Measurements from ENCODE around the gene APLF. TPM values are rescaled to one million over a fixed set of nuclear protein-coding genes. Genes with fewer than 3 reads are reported as not detected.
"Not testable (repeated sequence)": the region's sequence is repeated elsewhere in the genome, so short reads cannot be mapped to it uniquely, and the experiment has no call there.

APLF gene
- polyA plus RNA-seq, 1 donor from 2014 or later = 2.3 TPM

DNA sequence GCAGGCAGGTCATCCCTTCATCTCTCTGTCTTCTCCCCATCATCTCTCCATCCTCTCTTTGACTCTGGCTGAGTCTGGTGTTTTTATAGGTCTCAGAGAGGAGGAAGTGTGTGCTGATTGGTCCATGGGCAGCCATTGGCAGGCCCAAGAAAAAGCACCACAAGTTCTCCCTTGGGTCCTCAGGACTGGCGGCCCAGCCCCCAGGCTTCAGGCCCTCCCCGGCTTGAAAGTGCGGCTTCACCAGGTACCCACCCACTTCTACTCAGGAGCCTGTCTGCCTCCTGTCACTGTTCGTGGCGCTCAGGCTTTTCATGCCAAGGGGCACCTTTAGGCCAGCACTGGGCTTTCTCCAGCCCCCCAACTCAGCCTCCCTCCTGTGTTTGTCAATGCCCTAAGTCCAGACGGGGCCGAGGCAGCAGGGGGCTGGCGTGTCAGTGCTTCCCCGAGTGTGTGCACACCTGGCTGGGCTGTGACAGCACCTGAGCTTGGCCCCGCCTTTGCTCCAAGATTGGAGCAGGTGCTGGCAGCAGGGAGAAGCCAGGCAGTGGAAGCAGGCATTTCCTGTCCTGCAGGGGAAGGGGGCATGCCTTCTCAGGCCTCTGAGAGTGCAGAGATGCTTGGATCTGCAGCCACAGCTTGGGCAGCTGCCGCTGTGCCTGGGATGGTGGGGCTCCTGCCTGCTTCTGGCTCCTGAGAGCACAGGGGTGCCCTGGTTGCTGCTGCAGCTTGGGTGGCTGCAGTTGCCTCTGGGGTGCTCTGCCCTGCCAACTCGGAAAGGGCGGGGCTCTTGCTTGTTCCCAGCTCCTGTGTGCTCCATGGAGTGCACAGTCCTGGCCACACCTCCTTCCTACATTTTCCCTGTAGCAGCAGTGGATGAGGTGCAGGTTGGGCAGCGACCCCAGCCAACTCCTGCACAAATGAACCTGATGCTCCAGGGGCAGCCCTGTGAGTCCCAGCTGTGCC lies 34.4 kb upstream of the APLF start:
- H3K4me1 Mint-ChIP-seq = peaks cover 29 to 47% (median 30%) of the 10 kb centered on the region in 3 donors
- H3K9me3 Mint-ChIP-seq = no peaks in the 10 kb centered on the region
- H3K27me3 Mint-ChIP-seq = no peaks in the 10 kb centered on the region
- peaks cover 2% of the 10 kb centered on the region for H3K36me3 Mint-ChIP-seq
- H3K27ac Mint-ChIP-seq = no peak overlapping the region
- H3K4me3 Mint-ChIP-seq = no peak overlapping the region

DNA sequence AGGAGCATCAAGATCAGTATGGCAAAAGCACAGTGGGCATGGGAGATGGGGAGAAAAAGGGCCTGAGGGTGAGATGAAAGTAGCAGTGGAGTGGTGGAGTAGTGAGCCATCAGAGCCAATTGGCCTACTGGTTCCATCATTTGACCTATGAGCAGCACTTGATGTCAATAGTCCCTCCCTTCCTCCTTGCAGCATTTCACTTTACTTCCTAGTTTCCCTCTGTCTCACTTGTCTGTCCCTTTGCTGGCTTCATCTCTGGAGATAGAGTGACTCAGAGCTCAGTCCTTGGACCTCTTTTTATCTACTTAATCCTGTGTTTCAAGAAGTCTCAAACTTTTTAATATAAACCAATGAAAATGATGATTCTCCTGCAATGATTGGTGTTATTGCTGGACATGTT lies 32.4 kb upstream of the APLF start:
- peaks cover 2% of the 10 kb centered on the region for H3K36me3 Mint-ChIP-seq
- no peaks in the 10 kb centered on the region for H3K27me3 Mint-ChIP-seq
- peaks cover 29 to 45% (median 36%) of the 10 kb centered on the region in 3 donors for H3K4me1 Mint-ChIP-seq
- peak overlapping the region in 1 of 4 donors; percentile 78 for H3K4me3 Mint-ChIP-seq
- no peaks in the 10 kb centered on the region for H3K9me3 Mint-ChIP-seq
- no peak overlapping the region for H3K27ac Mint-ChIP-seq

DNA sequence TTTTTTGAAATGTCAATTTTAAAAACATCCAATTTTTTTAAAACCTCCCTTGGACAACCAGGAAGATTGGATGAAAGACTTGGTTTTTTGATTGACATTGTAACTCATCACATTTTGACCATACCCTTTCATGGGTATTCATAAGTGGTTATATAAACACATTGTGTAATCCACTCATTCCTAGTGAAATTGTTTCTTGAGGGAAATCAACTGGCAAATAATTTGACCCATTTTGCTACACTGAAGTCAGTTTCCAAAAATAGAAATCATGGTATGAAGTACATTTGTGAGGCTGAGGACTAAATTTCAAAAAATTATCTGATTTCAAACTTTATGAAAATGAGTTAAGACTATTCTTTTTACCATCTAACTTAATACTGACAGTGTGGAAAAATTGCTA lies 31.8 kb upstream of the APLF start:
- H3K9me3 Mint-ChIP-seq = no peaks in the 10 kb centered on the region
- H3K27ac Mint-ChIP-seq = peak overlapping the region in 1 of 3 donors; percentile 40
- H3K4me1 Mint-ChIP-seq = peaks cover 31 to 47% (median 36%) of the 10 kb centered on the region in 3 donors

DNA sequence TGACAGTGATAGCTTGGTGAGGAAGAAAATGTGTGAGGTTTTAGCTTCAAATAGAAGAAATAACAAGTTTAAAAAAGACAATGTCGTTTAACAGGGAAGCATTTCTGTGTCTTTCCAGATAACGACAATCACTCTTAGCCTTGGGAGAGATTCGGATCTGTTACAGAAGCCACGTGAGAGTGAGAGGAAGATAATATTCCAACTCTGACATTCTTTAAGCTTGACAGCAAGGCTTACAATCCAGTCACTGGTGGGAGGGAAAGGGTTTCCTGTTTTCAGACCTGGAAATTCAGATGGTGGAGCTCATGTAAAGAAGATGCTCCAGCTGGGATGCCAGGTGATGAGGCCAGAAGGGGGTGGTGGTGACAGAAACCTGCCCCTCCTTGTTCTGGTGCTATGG lies 31.1 kb upstream of the APLF start:
- Mint-ChIP-seq H3K4me3 (peak overlapping the region in 3 of 4 donors; percentile 33 to 77 (median 69)), H3K27ac (peak overlapping the region in 2 of 3 donors; percentile 63 to 83), H3K4me1 (peaks cover 35 to 52% (median 42%) of the 10 kb centered on the region in 3 donors), H3K9me3 (no peaks in the 10 kb centered on the region), H3K36me3 (no peaks in the 10 kb centered on the region), H3K27me3 (no peaks in the 10 kb centered on the region)

More for the DNA sequence above, 31.8 kb upstream of the APLF start:
- peak overlapping the region in 1 of 4 donors; percentile 78 for H3K4me3 Mint-ChIP-seq
- no peaks in the 10 kb centered on the region for H3K36me3 Mint-ChIP-seq
- no peaks in the 10 kb centered on the region for H3K27me3 Mint-ChIP-seq

DNA sequence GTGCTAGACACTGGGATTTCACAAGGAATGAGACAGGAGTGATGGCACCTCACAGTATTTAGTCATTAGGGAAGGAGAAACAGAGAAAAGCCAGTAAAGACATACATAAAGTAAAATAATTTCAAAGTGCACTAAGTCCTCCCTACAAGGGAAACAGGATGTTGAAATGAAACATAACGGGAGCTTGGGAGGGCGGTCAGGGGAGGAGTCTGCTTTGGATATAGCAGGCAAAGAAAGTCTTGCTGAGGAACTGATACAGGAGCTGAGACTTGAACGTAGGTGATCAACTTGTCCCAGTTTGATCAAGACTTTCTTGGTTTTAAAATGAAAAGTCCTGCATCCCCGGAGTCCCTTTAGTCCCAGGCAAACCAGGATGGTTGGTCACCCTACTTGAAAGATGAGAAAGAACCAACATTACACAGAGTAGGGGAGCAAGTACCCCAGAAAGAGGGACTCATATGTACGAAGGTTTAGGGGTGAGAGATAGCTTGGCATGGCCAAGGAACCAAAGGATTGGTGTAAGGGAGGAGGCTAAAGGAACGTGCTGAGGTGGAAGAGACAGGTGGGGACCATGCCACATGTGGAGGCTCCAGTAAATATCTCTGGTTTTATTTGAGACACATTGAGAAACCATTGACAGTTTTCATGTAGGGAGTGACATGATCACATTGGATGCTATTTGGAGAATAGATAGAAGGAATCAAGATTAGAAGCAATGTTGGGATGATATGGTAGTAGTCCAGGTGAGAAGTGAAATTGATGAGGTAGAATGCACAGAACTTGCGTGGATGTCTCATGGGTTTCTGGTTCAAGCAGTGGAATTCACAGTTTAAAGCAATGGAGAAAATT lies 28.7 kb upstream of the APLF start:
- peaks cover 41 to 53% (median 48%) of the 10 kb centered on the region in 3 donors for H3K4me1 Mint-ChIP-seq
- peaks cover 2% of the 10 kb centered on the region for H3K36me3 Mint-ChIP-seq
- no peaks in the 10 kb centered on the region for H3K27me3 Mint-ChIP-seq
- H3K4me3 Mint-ChIP-seq = peak overlapping the region in 2 of 4 donors; percentile 37 to 58
- peak overlapping the region in 1 of 3 donors; percentile 3 for H3K27ac Mint-ChIP-seq
- no peaks in the 10 kb centered on the region for H3K9me3 Mint-ChIP-seq

DNA sequence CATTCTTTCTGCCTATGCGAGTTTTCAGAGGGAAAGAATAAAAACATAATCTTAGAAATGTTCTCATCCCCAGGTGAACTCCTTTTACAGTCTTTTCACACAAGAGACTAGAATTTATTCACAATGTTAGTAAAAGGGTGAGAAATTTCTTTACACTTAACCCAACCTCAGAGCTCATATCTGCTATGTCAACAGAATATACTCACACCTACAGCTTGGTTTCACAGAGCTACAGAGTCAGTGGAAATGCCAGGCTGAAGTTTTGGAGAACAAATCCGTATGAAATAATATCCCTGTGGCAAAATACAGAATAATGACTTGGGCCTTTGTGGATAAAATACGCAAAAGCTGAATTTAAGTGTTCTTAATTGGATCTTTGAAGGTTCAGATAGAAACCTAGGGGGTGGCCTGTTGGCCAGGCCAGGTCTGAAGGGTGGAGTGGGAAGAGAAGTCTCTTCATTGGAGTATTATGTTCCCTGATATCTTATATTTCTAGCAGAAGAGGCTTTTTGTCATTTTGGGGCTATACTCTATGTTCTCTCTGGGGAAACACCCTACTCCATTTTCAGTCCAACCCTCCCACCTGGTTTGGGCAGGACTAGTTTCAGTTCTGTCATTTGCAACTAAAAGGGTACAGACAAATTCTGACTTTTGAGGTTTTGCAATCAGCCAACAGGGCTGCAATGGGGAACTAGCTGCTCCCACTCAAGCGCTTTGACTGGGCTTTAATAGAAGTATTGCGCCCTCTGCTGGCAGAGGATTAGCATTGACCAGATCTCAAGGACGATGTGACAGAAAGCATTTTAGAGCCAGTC lies 26.0 kb upstream of the APLF start:
- H3K4me3 Mint-ChIP-seq = peak overlapping the region; percentile 6 to 93 (median 52)
- H3K36me3 Mint-ChIP-seq = peaks cover 2% of the 10 kb centered on the region
- peak overlapping the region; percentile 63 to 85 (median 63) for H3K27ac Mint-ChIP-seq
- H3K27me3 Mint-ChIP-seq = no peaks in the 10 kb centered on the region
- H3K4me1 Mint-ChIP-seq = peaks cover 28 to 39% (median 37%) of the 10 kb centered on the region in 3 donors
- no peaks in the 10 kb centered on the region for H3K9me3 Mint-ChIP-seq

DNA sequence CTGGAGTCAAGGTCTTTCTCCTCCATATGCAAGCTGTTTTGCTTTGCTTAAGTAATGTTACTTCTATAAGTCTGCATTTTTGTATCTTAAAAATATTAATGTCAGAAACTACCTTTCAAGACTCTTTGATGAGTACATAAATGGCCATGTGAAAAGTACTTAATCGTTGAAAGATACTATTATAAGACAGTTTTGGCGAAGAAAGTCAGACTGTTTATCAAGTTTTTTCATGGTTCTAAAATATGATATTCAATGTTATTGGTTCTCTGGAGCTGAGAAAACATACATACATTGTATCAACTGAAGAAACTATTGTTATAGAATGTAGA lies 25.4 kb upstream of the APLF start:
- Mint-ChIP-seq H3K4me3 (peak overlapping the region in 1 of 4 donors; percentile 16), H3K9me3 (no peaks in the 10 kb centered on the region), H3K4me1 (peaks cover 25 to 33% (median 31%) of the 10 kb centered on the region in 3 donors), H3K27me3 (no peaks in the 10 kb centered on the region), H3K27ac (peak overlapping the region in 2 of 3 donors; percentile 63), H3K36me3 (peaks cover 2% of the 10 kb centered on the region)

DNA sequence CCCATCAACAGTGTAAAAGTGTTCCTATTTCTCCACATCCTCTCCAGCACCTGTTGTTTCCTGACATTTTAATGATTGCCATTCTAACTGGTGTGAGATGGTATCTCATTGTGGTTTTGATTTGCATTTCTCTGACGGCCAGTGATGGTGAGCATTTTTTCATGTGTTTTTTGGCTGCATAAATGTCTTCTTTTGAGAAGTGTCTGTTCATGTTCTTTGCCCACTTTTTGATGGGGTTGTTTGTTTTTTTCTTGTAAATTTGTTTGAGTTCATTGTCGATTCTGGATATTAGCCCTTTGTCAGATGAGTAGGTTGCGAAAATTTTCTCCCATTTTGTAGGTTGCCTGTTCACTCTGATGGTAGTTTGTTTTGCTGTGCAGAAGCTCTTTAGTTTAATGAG lies 21.0 kb upstream of the APLF start:
- H3K9me3 Mint-ChIP-seq, H3K36me3 Mint-ChIP-seq, H3K27me3 Mint-ChIP-seq, H3K4me1 Mint-ChIP-seq, H3K4me3 Mint-ChIP-seq, H3K27ac Mint-ChIP-seq: not testable (repeated sequence)

DNA sequence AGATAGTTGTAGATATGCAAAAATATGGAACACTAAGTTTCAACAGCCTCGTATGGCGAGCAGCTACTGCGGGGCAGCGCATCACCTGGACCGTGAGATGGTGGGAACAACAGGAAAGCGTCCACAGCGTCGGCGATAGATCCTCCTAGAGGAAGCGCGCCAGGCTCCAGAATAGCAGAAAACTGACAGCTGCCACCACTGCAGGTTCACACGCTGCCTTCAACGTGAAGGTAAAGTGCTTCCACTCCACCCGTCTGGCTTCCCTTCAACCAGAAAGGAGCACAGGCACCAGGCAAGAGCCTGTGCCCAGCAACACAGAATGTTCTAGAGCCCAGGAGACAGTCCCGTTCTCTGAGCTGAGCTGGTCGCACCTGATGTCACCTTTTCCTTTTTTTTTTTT lies 20.3 kb upstream of the APLF start:
- Mint-ChIP-seq H3K36me3 (no peaks in the 10 kb centered on the region), H3K4me1 (peaks cover 0 to 3% (median 2%) of the 10 kb centered on the region in 3 donors), H3K4me3 (no peak overlapping the region), H3K9me3 (peaks cover 0 to 2% (median 0%) of the 10 kb centered on the region in 3 donors), H3K27me3 (no peaks in the 10 kb centered on the region), H3K27ac (peak overlapping the region in 1 of 3 donors; percentile 56)

DNA sequence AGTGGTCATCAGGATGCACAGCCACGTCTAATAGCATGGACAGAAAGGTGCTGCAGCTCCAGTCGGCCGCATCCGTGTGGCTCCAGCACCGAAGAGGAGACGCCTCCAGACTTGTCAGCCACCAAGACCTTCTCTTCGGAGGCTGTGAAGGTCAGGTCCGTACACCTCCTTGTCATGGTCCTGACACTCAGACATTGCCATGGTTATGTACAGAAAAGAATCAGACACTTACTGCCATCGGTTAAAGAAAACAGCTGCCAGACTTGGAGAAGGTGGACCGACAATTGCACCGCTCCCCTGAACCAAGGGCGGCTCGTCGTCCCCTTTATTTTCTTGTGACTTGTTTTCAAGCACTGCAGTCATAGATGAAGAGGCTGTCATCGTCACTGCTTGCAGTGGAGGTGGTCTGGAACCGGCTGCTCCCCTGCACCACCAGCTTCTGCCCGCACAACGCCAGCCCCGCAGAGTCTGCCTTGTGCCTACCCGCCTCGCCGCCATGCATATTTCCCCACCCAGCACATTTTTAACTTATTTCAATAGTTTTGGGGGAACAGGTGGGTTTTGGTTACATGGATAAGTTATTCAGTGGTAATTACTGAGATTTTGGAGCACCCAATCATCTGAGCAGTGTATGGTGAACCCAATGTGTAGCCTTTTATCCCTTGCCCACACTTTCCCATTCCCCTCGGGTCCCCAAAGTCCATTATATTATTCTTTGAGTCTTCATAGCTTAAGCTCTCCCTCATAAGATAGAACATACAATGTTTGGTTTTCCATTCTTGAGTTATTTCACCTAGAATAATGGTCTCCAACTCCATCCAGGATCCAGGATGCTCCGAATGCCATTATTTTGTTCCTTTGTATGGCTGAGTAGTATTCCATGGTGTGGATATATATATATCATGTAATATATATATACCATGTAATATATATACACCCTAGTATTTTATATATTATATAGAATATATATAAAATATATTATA lies 18.4 kb upstream of the APLF start:
- Mint-ChIP-seq H3K4me3 (peak overlapping the region in 1 of 4 donors; percentile 34), H3K36me3 (no peaks in the 10 kb centered on the region), H3K4me1 (peaks cover 0 to 9% (median 3%) of the 10 kb centered on the region in 3 donors), H3K9me3 (peaks cover 0 to 2% (median 0%) of the 10 kb centered on the region in 3 donors), H3K27ac (peak overlapping the region; percentile 16 to 85 (median 73)), H3K27me3 (no peaks in the 10 kb centered on the region)

DNA sequence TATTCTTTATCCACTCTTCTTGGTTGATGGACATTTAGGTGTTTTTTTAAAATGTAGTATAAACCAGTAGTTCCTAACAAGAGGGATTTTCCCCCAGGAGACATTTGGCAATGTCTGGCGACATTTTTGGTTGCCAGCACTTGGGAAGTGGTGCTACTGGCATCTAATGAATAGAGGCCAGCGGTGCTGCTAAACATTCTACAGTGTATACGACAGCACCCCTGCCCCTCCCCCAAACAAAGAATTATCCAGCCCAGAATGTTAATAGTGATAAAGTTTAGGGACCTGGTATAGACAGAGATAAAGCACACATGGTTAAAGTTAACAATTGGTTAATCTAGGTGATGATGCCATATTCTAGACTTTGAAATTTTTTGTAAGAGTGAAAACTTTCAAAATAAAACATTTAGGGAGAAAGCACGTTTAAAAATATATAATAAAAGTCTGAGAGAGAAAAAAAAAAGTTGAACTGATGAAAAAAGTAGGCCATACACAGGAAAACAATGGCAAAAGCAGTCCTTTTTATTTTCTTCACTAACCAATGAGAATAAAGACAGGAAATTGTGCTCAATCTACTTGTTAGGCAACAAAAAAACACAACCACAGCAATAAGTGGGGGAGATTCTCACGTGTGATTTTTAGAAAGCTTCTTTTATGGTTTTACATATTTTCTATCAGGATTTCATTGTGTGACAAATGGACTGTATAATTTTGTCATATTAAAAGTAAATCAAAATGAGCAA lies 15.1 kb upstream of the APLF start:
- no peaks in the 10 kb centered on the region for H3K36me3 Mint-ChIP-seq
- peak overlapping the region; percentile 39 to 92 (median 75) for H3K27ac Mint-ChIP-seq
- peaks cover 0 to 2% (median 0%) of the 10 kb centered on the region in 3 donors for H3K9me3 Mint-ChIP-seq
- H3K27me3 Mint-ChIP-seq = no peaks in the 10 kb centered on the region
- peak overlapping the region in 1 of 4 donors; percentile 79 for H3K4me3 Mint-ChIP-seq
- H3K4me1 Mint-ChIP-seq = peaks cover 0 to 9% (median 3%) of the 10 kb centered on the region in 3 donors

DNA sequence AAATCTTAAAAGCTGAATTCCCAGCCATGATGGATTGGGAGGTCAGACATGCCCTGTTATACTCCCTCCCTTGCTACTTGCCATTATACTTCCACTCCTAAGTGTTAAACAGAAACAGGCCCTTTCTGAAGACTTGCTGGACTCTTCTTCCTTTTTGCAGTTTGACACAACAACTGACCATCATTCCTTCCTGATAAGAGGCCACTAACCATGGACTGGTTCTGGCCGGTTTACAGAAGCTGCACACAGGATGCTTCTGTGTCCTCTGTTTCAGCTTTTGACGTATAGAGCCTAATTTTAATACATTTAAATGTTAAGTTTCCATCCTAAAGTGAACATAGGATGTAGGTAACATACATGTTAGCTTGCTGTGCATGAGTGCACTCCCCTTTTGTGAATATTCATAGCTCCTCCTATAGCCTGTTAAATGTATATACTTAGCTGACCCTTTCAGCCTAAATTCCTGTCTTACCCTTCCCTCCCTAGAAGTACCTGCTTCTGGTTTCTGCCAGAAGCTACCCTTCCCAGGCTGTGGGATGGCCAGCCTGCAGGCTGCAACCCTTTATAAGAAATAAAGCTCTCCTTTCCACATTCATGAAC lies 13.5 kb upstream of the APLF start:
- Mint-ChIP-seq H3K27ac (peak overlapping the region in 1 of 3 donors; percentile 92), H3K4me3 (no peak overlapping the region), H3K9me3 (peaks cover 0 to 2% (median 0%) of the 10 kb centered on the region in 3 donors), H3K36me3 (no peaks in the 10 kb centered on the region), H3K27me3 (no peaks in the 10 kb centered on the region), H3K4me1 (peaks cover 0 to 9% (median 3%) of the 10 kb centered on the region in 3 donors)
